ENCODE data around the gene MUSTN1.

The MUSTN1 gene

GRCh38 chr3:52873433-52874159 is 38.8 kb upstream of the MUSTN1 start:
- H3K4me3 ChIP-seq (ENCODE audit: insufficient read depth, low read depth, low read length) = no peak overlapping the region
- no peaks in the 10 kb centered on the region for H3K4me1 ChIP-seq (ENCODE audit: control insufficient read depth, insufficient read depth, low read length)
- no peaks in the 10 kb centered on the region for H3K36me3 ChIP-seq (ENCODE audit: control insufficient read depth, insufficient read depth, low read length)
- H3K27ac ChIP-seq (ENCODE audit: insufficient read depth, low read depth, low read length, poor library complexity, severe bottlenecking) = no peak overlapping the region
- H3K27me3 ChIP-seq (ENCODE audit: control insufficient read depth, insufficient read depth, low read length, poor library complexity, severe bottlenecking) = no peaks in the 10 kb centered on the region
- H3K9me3 ChIP-seq (ENCODE audit: control insufficient read depth, low read length) = no peaks in the 10 kb centered on the region
- WGBS, 2 experiments = 92 to 93% methylated on average over 8 of the region's 8 CpGs

GRCh38 chr3:52872245-52872644 is 37.4 kb upstream of the MUSTN1 start:
- 100% methylated on average over 3 of the region's 3 CpGs for WGBS, 2 experiments
- H3K4me1 ChIP-seq (ENCODE audit: control insufficient read depth, insufficient read depth, low read length) = no peaks in the 10 kb centered on the region
- H3K27ac ChIP-seq (ENCODE audit: insufficient read depth, low read depth, low read length, poor library complexity, severe bottlenecking) = no peak overlapping the region

GRCh38 chr3:52871761-52872160 is 36.9 kb upstream of the MUSTN1 start:
- no peak overlapping the region for H3K27ac ChIP-seq (ENCODE audit: insufficient read depth, low read depth, low read length, poor library complexity, severe bottlenecking)
- H3K4me1 ChIP-seq (ENCODE audit: control insufficient read depth, insufficient read depth, low read length) = no peaks in the 10 kb centered on the region
- no peaks in the 10 kb centered on the region for H3K27me3 ChIP-seq (ENCODE audit: control insufficient read depth, insufficient read depth, low read length, poor library complexity, severe bottlenecking)
- H3K4me3 ChIP-seq (ENCODE audit: insufficient read depth, low read depth, low read length) = no peak overlapping the region
- H3K9me3 ChIP-seq (ENCODE audit: control insufficient read depth, low read length) = no peaks in the 10 kb centered on the region
- WGBS, 2 experiments = 88 to 89% methylated on average over 9 of the region's 9 CpGs
- H3K36me3 ChIP-seq (ENCODE audit: control insufficient read depth, insufficient read depth, low read length) = no peaks in the 10 kb centered on the region

More at GRCh38 chr3:52872245-52872644, 37.4 kb upstream of the MUSTN1 start:
- Histone ChIP-seq H3K27me3 (ENCODE audit: control insufficient read depth, insufficient read depth, low read length, poor library complexity, severe bottlenecking) (no peaks in the 10 kb centered on the region), H3K36me3 (ENCODE audit: control insufficient read depth, insufficient read depth, low read length) (no peaks in the 10 kb centered on the region), H3K4me3 (ENCODE audit: insufficient read depth, low read depth, low read length) (no peak overlapping the region), H3K9me3 (ENCODE audit: control insufficient read depth, low read length) (no peaks in the 10 kb centered on the region)

- 97% methylated on average over 10 of the region's 10 CpGs for WGBS, 2 experiments
- Histone ChIP-seq H3K36me3 (ENCODE audit: control insufficient read depth, insufficient read depth, low read length) (no peaks in the 10 kb centered on the region), H3K27me3 (ENCODE audit: control insufficient read depth, insufficient read depth, low read length, poor library complexity, severe bottlenecking) (no peaks in the 10 kb centered on the region), H3K9me3 (ENCODE audit: control insufficient read depth, low read length) (no peaks in the 10 kb centered on the region), H3K4me3 (ENCODE audit: insufficient read depth, low read depth, low read length) (no peak overlapping the region), H3K4me1 (ENCODE audit: control insufficient read depth, insufficient read depth, low read length) (no peaks in the 10 kb centered on the region), H3K27ac (ENCODE audit: insufficient read depth, low read depth, low read length, poor library complexity, severe bottlenecking) (no peak overlapping the region)
Measured at GRCh38 chr3:52870471-52870870, 35.7 kb upstream of the MUSTN1 start.

GRCh38 chr3:52866427-52866826 is 31.6 kb upstream of the MUSTN1 start:
- H3K9me3 ChIP-seq (ENCODE audit: control insufficient read depth, low read length) = no peaks in the 10 kb centered on the region
- WGBS, 2 experiments = 91 to 94% methylated on average over 12 of the region's 12 CpGs
- no peaks in the 10 kb centered on the region for H3K36me3 ChIP-seq (ENCODE audit: control insufficient read depth, insufficient read depth, low read length)
- no peak overlapping the region for H3K4me3 ChIP-seq (ENCODE audit: insufficient read depth, low read depth, low read length)
- no peaks in the 10 kb centered on the region for H3K27me3 ChIP-seq (ENCODE audit: control insufficient read depth, insufficient read depth, low read length, poor library complexity, severe bottlenecking)
- no peaks in the 10 kb centered on the region for H3K4me1 ChIP-seq (ENCODE audit: control insufficient read depth, insufficient read depth, low read length)
- no peak overlapping the region for H3K27ac ChIP-seq (ENCODE audit: insufficient read depth, low read depth, low read length, poor library complexity, severe bottlenecking)

- no peaks in the 10 kb centered on the region for H3K4me1 ChIP-seq (ENCODE audit: control insufficient read depth, insufficient read depth, low read length)
- 96 to 97% methylated on average over 13 of the region's 13 CpGs for WGBS, 2 experiments
- H3K4me3 ChIP-seq (ENCODE audit: insufficient read depth, low read depth, low read length) = no peak overlapping the region
- H3K9me3 ChIP-seq (ENCODE audit: control insufficient read depth, low read length) = no peaks in the 10 kb centered on the region
- H3K27me3 ChIP-seq (ENCODE audit: control insufficient read depth, insufficient read depth, low read length, poor library complexity, severe bottlenecking) = no peaks in the 10 kb centered on the region
- H3K36me3 ChIP-seq (ENCODE audit: control insufficient read depth, insufficient read depth, low read length) = no peaks in the 10 kb centered on the region
- H3K27ac ChIP-seq (ENCODE audit: insufficient read depth, low read depth, low read length, poor library complexity, severe bottlenecking) = no peak overlapping the region
Measured at GRCh38 chr3:52865994-52866393, 31.2 kb upstream of the MUSTN1 start.

- Histone ChIP-seq H3K27me3 (ENCODE audit: control insufficient read depth, insufficient read depth, low read length, poor library complexity, severe bottlenecking) (no peaks in the 10 kb centered on the region), H3K36me3 (ENCODE audit: control insufficient read depth, insufficient read depth, low read length) (no peaks in the 10 kb centered on the region), H3K27ac (ENCODE audit: insufficient read depth, low read depth, low read length, poor library complexity, severe bottlenecking) (no peak overlapping the region), H3K9me3 (ENCODE audit: control insufficient read depth, low read length) (no peaks in the 10 kb centered on the region), H3K4me1 (ENCODE audit: control insufficient read depth, insufficient read depth, low read length) (peaks cover 5% of the 10 kb centered on the region), H3K4me3 (ENCODE audit: insufficient read depth, low read depth, low read length) (no peak overlapping the region)
- 85% methylated on average over 7 to 8 of the region's 8 CpGs for WGBS, 2 experiments
Measured at GRCh38 chr3:52860424-52860768, 25.6 kb upstream of the MUSTN1 start.

- Histone ChIP-seq H3K27me3 (ENCODE audit: control insufficient read depth, insufficient read depth, low read length, poor library complexity, severe bottlenecking) (no peaks in the 10 kb centered on the region), H3K4me3 (ENCODE audit: insufficient read depth, low read depth, low read length) (no peak overlapping the region), H3K9me3 (ENCODE audit: control insufficient read depth, low read length) (no peaks in the 10 kb centered on the region), H3K4me1 (ENCODE audit: control insufficient read depth, insufficient read depth, low read length) (peaks cover 5% of the 10 kb centered on the region), H3K36me3 (ENCODE audit: control insufficient read depth, insufficient read depth, low read length) (no peaks in the 10 kb centered on the region), H3K27ac (ENCODE audit: insufficient read depth, low read depth, low read length, poor library complexity, severe bottlenecking) (no peak overlapping the region)
- WGBS, 2 experiments = 92 to 96% methylated on average over 8 of the region's 8 CpGs
Measured at GRCh38 chr3:52859686-52860423, 25.0 kb upstream of the MUSTN1 start.

- H3K27me3 ChIP-seq (ENCODE audit: control insufficient read depth, insufficient read depth, low read length, poor library complexity, severe bottlenecking) = no peaks in the 10 kb centered on the region
- no peaks in the 10 kb centered on the region for H3K9me3 ChIP-seq (ENCODE audit: control insufficient read depth, low read length)
- no peak overlapping the region for H3K4me3 ChIP-seq (ENCODE audit: insufficient read depth, low read depth, low read length)
- 96 to 97% methylated on average over 4 to 5 of the region's 5 CpGs for WGBS, 2 experiments
- no peak overlapping the region for H3K27ac ChIP-seq (ENCODE audit: insufficient read depth, low read depth, low read length, poor library complexity, severe bottlenecking)
- no peaks in the 10 kb centered on the region for H3K36me3 ChIP-seq (ENCODE audit: control insufficient read depth, insufficient read depth, low read length)
- peaks cover 5% of the 10 kb centered on the region for H3K4me1 ChIP-seq (ENCODE audit: control insufficient read depth, insufficient read depth, low read length)
Measured at GRCh38 chr3:52857864-52858263, 23.0 kb upstream of the MUSTN1 start.

- peaks cover 5% of the 10 kb centered on the region for H3K4me1 ChIP-seq (ENCODE audit: control insufficient read depth, insufficient read depth, low read length)
- no peaks in the 10 kb centered on the region for H3K36me3 ChIP-seq (ENCODE audit: control insufficient read depth, insufficient read depth, low read length)
- no peaks in the 10 kb centered on the region for H3K9me3 ChIP-seq (ENCODE audit: control insufficient read depth, low read length)
- 90 to 94% methylated on average over 3 of the region's 3 CpGs for WGBS, 2 experiments
- H3K4me3 ChIP-seq (ENCODE audit: insufficient read depth, low read depth, low read length) = no peak overlapping the region
- H3K27ac ChIP-seq (ENCODE audit: insufficient read depth, low read depth, low read length, poor library complexity, severe bottlenecking) = no peak overlapping the region
- no peaks in the 10 kb centered on the region for H3K27me3 ChIP-seq (ENCODE audit: control insufficient read depth, insufficient read depth, low read length, poor library complexity, severe bottlenecking)
Measured at GRCh38 chr3:52857133-52857532, 22.3 kb upstream of the MUSTN1 start.

Measured in ectodermal cell (in vitro differentiated cells).